ENCODE results near the gene VOPP1.

GRCh38 chr7:55449205-55449991 lies 122.9 kb downstream of the VOPP1 start:
- no peak for TF ChIP-seq CTCF (conservative IDR thresholded peaks at IDR 0.05 in 1 of 2, IDR thresholded peaks at IDR 0.05 in 1 of 2; ENCODE audit: extremely low read depth in 1 of 2, insufficient read depth in 1 of 2, low read depth in 1 of 2, low read length in 2 of 2)
- no peak for TF ChIP-seq EZH2 (IDR thresholded peaks at IDR 0.05; ENCODE audit: borderline replicate concordance, low read length)

All from mammary epithelial cell (primary cell).